ENCODE measurements around the gene EML6.

The EML6 gene

GRCh38 chr2:54999182-54999581 is 275.7 kb downstream of the EML6 start:
- TF ChIP-seq, protein P1, sequence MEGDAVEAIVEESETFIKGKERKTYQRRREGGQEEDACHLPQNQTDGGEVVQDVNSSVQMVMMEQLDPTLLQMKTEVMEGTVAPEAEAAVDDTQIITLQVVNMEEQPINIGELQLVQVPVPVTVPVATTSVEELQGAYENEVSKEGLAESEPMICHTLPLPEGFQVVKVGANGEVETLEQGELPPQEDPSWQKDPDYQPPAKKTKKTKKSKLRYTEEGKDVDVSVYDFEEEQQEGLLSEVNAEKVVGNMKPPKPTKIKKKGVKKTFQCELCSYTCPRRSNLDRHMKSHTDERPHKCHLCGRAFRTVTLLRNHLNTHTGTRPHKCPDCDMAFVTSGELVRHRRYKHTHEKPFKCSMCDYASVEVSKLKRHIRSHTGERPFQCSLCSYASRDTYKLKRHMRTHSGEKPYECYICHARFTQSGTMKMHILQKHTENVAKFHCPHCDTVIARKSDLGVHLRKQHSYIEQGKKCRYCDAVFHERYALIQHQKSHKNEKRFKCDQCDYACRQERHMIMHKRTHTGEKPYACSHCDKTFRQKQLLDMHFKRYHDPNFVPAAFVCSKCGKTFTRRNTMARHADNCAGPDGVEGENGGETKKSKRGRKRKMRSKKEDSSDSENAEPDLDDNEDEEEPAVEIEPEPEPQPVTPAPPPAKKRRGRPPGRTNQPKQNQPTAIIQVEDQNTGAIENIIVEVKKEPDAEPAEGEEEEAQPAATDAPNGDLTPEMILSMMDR (IDR thresholded peaks at IDR 0.05; ENCODE audit: low read depth, low read length) = no peak
- H3K4me3 ChIP-seq (ENCODE audit: low read depth, low read length) = peak overlapping the region; percentile 5; the same call in 1 of the 2 replicates

DNA sequence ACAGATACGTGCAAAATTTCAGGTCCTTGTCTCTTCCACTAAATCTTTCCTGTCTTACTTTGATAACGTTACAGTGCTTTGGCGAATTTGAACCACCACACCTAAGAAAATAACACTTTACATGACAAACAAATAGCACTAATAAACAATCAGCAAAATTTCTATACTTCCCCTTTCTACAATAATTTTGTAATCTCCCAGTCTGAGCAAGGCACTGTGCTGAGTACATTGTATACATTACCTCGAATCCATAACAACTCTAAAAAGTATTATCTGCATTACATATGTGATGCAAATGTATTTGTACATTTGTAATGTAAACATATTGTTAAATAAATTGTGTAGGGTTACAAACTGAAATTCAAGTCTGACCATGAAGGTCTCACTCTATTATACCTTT is 276.9 kb downstream of the EML6 start:
- TF ChIP-seq, protein P1 (IDR thresholded peaks at IDR 0.05; ENCODE audit: low read depth, low read length) = no peak
- no peak overlapping the region for H3K4me3 ChIP-seq (ENCODE audit: low read depth, low read length)

- TF ChIP-seq, protein P1 (IDR thresholded peaks at IDR 0.05; ENCODE audit: low read depth, low read length) = no peak
- H3K4me3 ChIP-seq (ENCODE audit: low read depth, low read length) = no peak overlapping the region
These were observed 278.3 kb downstream of the EML6 start for GRCh38 chr2:55001716-55002115.

DNA sequence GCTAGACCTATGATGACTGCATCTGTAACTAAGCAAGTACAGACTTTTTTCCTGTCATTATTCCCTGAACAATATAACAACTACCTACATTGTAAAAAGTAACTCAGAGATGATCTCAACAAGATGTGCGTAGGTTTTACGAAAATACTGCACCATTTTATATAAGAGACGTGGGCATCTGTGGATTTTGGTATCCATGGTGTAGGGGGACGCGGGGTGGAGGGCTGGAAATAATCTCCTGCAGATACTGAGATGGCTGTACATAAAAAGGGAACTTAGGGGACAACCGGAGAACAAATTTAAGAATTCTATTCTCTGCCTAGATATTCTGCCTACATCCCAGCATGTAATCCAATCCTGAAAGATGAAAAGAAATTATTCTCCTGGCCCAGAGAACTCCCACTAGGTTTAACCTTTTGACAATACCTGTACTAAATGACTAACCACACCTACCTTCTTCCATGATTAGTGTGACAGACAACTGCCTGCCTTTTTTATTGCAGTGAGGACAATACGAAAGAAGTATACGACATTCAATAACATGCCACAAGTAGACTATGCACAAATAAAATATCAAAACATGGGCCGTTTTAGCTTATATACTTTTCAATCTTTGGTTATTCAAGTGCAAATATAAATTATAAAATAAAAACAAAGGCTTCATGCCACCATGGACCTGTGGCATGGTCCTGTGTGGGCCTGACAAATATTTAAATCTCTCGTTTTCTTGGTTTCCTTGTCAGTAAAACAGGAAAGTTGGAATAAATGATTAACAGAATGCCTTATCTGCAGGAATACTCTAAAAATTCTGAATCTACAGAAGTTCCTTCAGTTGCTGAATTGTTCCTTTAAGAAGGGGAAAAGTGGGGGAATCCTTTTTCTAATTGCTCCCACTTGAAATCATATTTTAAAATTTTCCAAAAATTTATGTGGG is 280.5 kb downstream of the EML6 start:
- TF ChIP-seq, protein P1 (IDR thresholded peaks at IDR 0.05; ENCODE audit: low read depth, low read length) = no peak
- H3K4me3 ChIP-seq (ENCODE audit: low read depth, low read length) = no peak overlapping the region

DNA sequence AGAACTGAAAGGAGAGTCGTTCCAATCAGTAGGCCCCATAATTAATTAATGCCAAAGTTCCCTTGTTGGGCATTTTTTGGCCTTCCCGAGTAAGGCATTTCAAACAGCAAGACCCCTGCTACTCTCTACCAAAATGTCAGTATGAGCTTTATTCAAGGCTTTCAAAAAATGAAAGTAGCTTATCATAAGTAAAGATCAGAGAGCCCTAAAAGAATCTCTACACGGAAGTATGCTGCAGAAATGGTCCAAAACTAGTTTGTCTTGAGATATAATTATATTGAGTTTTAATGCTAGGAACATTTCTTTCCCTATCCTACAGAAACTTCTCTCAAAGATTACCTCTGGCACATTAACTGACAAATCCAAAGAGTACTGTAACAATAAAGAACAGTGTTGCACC is 282.8 kb downstream of the EML6 start:
- no peak overlapping the region for H3K4me3 ChIP-seq (ENCODE audit: low read depth, low read length)

DNA sequence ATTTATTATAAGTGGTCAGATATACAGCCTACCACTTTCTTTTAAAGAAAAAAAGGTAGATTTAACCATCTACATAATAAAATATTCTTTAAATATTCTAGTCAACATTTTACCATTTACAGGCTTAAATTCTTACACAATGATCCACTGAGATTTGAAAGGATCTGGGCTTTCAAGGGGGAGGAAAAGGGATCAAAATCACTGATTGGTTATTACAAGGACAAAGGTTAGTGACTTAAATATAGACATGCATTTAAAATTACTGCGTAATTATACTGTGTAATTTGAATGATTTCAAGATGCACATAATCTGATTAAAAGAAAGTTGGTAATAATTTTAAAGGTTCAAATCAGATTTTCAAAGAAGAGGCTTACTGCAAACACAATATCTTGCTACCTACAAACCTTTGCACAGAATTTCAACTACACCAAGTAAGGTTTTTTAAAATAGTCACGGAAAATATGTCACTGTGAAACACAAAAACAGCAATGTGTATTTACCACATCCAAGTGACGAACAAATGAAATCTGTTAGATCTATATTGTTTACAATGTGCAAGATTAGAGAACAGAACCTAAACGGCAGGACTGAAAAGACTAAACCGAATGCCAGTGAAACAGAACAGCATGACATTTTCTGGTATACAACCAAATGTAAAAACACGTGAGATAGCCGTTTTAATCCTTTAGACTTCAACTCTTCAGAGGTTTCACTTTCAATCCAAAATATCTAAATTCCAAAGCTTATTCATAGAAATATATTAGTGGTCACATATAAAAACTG is 286.0 kb downstream of the EML6 start:
- 0 out of 2 replicates have a peak overlapping the region, but pooled peaks have one; percentile 2 for H3K4me3 ChIP-seq (ENCODE audit: low read depth, low read length)
- TF ChIP-seq, protein P1 (IDR thresholded peaks at IDR 0.05; ENCODE audit: low read depth, low read length) = no peak

More for the DNA sequence above, 282.8 kb downstream of the EML6 start:
- TF ChIP-seq, protein P1 (IDR thresholded peaks at IDR 0.05; ENCODE audit: low read depth, low read length) = no peak
